Measurements from ENCODE around the gene M6PR. TPM values are rescaled to one million over a fixed set of nuclear protein-coding genes. Genes with fewer than 3 reads are reported as not detected.

M6PR gene
- total and polyA plus RNA-seq, 5 donors from 2014 or later: 132 to 272 (median 255) TPM

DNA sequence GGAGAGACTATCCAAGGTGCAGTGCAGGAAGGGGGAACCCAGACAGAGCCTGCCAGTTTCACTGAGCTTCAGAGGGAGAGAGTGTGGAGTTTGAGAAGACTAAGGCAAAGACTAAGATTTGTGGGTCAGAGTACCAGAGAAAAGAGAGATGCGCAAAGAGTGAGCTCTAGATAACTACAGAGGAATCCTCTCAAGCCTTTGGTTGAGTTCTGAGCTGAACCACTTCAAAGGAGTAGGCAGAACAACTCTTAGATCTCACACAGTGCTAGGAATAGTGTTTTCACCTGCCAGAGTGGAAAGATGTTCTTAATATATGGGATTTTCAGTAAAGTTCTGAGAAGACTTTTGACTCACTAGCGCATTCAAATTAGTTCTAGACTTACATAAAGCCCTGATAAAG, 10.7 kb upstream of the M6PR start:
- Histone ChIP-seq H3K9me3 (ENCODE audit: control insufficient read depth in 2 of 2, low read length in 2 of 2) (no peaks in the 10 kb centered on the region), H3K4me1 (ENCODE audit: control insufficient read depth, insufficient read depth, low read length, poor library complexity, severe bottlenecking) (peaks cover 31% of the 10 kb centered on the region)
- H3K9me3 Mint-ChIP-seq: peaks cover 0 to 10% (median 6%) of the 10 kb centered on the region in 7 donors

DNA sequence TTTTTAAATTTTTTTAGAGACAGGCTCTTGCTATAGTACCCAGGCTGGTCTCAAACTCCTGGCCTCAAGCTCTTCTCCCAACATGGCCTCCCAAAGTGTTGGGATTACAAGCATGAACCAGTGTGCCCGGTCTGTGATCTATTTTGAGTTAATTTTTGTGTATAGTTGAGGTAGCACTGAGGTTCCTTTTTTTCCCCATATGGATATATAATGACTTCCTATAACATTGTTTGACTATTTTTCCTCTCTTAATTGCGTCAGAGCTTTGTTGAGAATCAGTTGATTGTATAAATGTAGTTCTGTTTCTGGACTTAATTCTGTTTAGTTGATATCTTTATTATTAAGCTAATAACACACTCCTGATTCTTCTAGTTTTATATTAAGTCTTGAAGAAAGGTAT, 8.6 kb upstream of the M6PR start:
- H3K27ac ChIP-seq (ENCODE audit: insufficient read depth, low read length, poor library complexity, severe bottlenecking): no peak overlapping the region
- Mint-ChIP-seq H3K36me3 (peaks cover 13% of the 10 kb centered on the region), H3K27ac (peak overlapping the region; percentile 65 to 94 (median 92)), H3K27me3 (no peaks in the 10 kb centered on the region), H3K4me1 (peaks cover 20 to 88% (median 56%) of the 10 kb centered on the region in 4 donors), H3K9me3 (peaks cover 0 to 5% (median 3%) of the 10 kb centered on the region in 7 donors), H3K4me3 (peak overlapping the region in 1 of 4 donors; percentile 51)
- no peaks in the 10 kb centered on the region for H3K36me3 ChIP-seq (ENCODE audit: control insufficient read depth, insufficient read depth, low read length)
- ATAC-seq (ENCODE audit: low read depth in 2 of 2) (no peak), DNase-seq (no peak)
- H3K27me3 ChIP-seq (ENCODE audit: control insufficient read depth, insufficient read depth, low read length): no peaks in the 10 kb centered on the region
- H3K4me1 ChIP-seq (ENCODE audit: control insufficient read depth, insufficient read depth, low read length, poor library complexity, severe bottlenecking): peaks cover 52% of the 10 kb centered on the region
- no peaks in the 10 kb centered on the region for H3K9me3 ChIP-seq (ENCODE audit: control insufficient read depth in 2 of 2, low read length in 2 of 2)
- H3K4me3 ChIP-seq (ENCODE audit: low read depth, low read length): no peak overlapping the region

More for the DNA sequence above, 10.7 kb upstream of the M6PR start:
- H3K4me3 ChIP-seq (ENCODE audit: low read depth, low read length): peak overlapping the region; percentile 46
- H3K36me3 ChIP-seq (ENCODE audit: control insufficient read depth, insufficient read depth, low read length): no peaks in the 10 kb centered on the region
- no peaks in the 10 kb centered on the region for H3K27me3 ChIP-seq (ENCODE audit: control insufficient read depth, insufficient read depth, low read length)
- Mint-ChIP-seq H3K4me3 (peak overlapping the region; percentile 14 to 81 (median 62)), H3K4me1 (peaks cover 13 to 75% (median 41%) of the 10 kb centered on the region in 4 donors), H3K27me3 (no peaks in the 10 kb centered on the region), H3K27ac (peak overlapping the region; percentile 65 to 88 (median 85)), H3K36me3 (peaks cover 16% of the 10 kb centered on the region)
- ATAC-seq (ENCODE audit: low read depth in 2 of 2) (peak; percentile 74 to 81), DNase-seq (peak in 1 of 3 donors; percentile 19)
- no peak overlapping the region for H3K27ac ChIP-seq (ENCODE audit: insufficient read depth, low read length, poor library complexity, severe bottlenecking)

- peaks cover 0 to 7% (median 3%) of the 10 kb centered on the region in 7 donors for H3K9me3 Mint-ChIP-seq
- DNase-seq: no peak
- no peaks in the 10 kb centered on the region for H3K27me3 ChIP-seq (ENCODE audit: control insufficient read depth, insufficient read depth, low read length)
- peaks cover 57% of the 10 kb centered on the region for H3K4me1 ChIP-seq (ENCODE audit: control insufficient read depth, insufficient read depth, low read length, poor library complexity, severe bottlenecking)
- no peaks in the 10 kb centered on the region for H3K36me3 ChIP-seq (ENCODE audit: control insufficient read depth, insufficient read depth, low read length)
- no peak overlapping the region for H3K27ac ChIP-seq (ENCODE audit: insufficient read depth, low read length, poor library complexity, severe bottlenecking)
- H3K9me3 ChIP-seq (ENCODE audit: control insufficient read depth in 2 of 2, low read length in 2 of 2): no peaks in the 10 kb centered on the region
- H3K36me3 Mint-ChIP-seq: peaks cover 17% of the 10 kb centered on the region
- H3K4me1 Mint-ChIP-seq: peaks cover 23 to 89% (median 61%) of the 10 kb centered on the region in 4 donors
- no peaks in the 10 kb centered on the region for H3K27me3 Mint-ChIP-seq
- peak overlapping the region; percentile 8 to 94 (median 65) for H3K27ac Mint-ChIP-seq
- ATAC-seq (ENCODE audit: low read depth in 2 of 2): no peak
- H3K4me3 Mint-ChIP-seq: peak overlapping the region in 2 of 4 donors; percentile 55 to 64
- no peak overlapping the region for H3K4me3 ChIP-seq (ENCODE audit: low read depth, low read length)
Observed at GRCh38 chr12:8957561-8957960, 8.1 kb upstream of the M6PR start.

GRCh38 chr12:8956772-8957171, 7.3 kb upstream of the M6PR start:
- H3K36me3 Mint-ChIP-seq: peaks cover 14% of the 10 kb centered on the region
- H3K4me3 ChIP-seq (ENCODE audit: low read depth, low read length): no peak overlapping the region
- no peaks in the 10 kb centered on the region for H3K36me3 ChIP-seq (ENCODE audit: control insufficient read depth, insufficient read depth, low read length)
- H3K27ac Mint-ChIP-seq: peak overlapping the region; percentile 8 to 94 (median 48)
- H3K4me1 Mint-ChIP-seq: peaks cover 24 to 92% (median 66%) of the 10 kb centered on the region in 4 donors
- H3K27me3 ChIP-seq (ENCODE audit: control insufficient read depth, insufficient read depth, low read length): no peaks in the 10 kb centered on the region
- DNase-seq: no peak
- ATAC-seq (ENCODE audit: low read depth in 2 of 2): no peak
- peaks cover 0 to 8% (median 0%) of the 10 kb centered on the region in 7 donors for H3K9me3 Mint-ChIP-seq
- H3K4me1 ChIP-seq (ENCODE audit: control insufficient read depth, insufficient read depth, low read length, poor library complexity, severe bottlenecking): peaks cover 65% of the 10 kb centered on the region
- H3K9me3 ChIP-seq (ENCODE audit: control insufficient read depth in 2 of 2, low read length in 2 of 2): no peaks in the 10 kb centered on the region
- H3K27me3 Mint-ChIP-seq: no peaks in the 10 kb centered on the region
- no peak overlapping the region for H3K27ac ChIP-seq (ENCODE audit: insufficient read depth, low read length, poor library complexity, severe bottlenecking)
- peak overlapping the region in 3 of 4 donors; percentile 55 to 70 (median 64) for H3K4me3 Mint-ChIP-seq

DNA sequence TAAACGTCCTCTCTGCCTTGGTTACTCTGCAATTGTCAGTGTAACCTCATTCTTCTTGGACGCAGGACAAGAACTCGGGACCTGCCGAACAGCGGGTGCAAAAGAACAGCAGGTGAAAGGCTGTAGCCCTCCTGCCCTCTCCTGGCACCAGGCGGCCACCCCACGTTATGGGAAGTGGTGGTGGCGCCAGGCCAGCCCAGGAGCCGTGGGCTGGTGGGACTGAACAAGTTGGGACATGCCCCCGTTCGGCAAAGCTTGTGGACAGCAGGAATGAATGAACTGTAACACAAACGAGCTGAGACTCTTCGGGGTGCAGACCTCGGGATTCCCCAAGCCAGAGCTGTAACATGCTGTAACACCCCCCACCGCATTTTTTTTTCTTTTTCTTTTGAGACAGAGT, 6.6 kb upstream of the M6PR start:
- DNase-seq (no peak), ATAC-seq (ENCODE audit: low read depth in 2 of 2) (no peak)
- H3K4me1 ChIP-seq (ENCODE audit: control insufficient read depth, insufficient read depth, low read length, poor library complexity, severe bottlenecking): peaks cover 72% of the 10 kb centered on the region
- peaks cover 0 to 8% (median 0%) of the 10 kb centered on the region in 7 donors for H3K9me3 Mint-ChIP-seq
- peaks cover 26 to 95% (median 70%) of the 10 kb centered on the region in 4 donors for H3K4me1 Mint-ChIP-seq
- H3K36me3 Mint-ChIP-seq: peaks cover 14% of the 10 kb centered on the region
- peak overlapping the region; percentile 98 for H3K27ac ChIP-seq (ENCODE audit: insufficient read depth, low read length, poor library complexity, severe bottlenecking)
- H3K4me3 ChIP-seq (ENCODE audit: low read depth, low read length): no peak overlapping the region
- peak overlapping the region in 2 of 4 donors; percentile 64 to 70 for H3K4me3 Mint-ChIP-seq
- no peaks in the 10 kb centered on the region for H3K9me3 ChIP-seq (ENCODE audit: control insufficient read depth in 2 of 2, low read length in 2 of 2)
- H3K27ac Mint-ChIP-seq: peak overlapping the region in 2 of 3 donors; percentile 48 to 94
- H3K36me3 ChIP-seq (ENCODE audit: control insufficient read depth, insufficient read depth, low read length): no peaks in the 10 kb centered on the region
- H3K27me3 Mint-ChIP-seq: no peaks in the 10 kb centered on the region
- no peaks in the 10 kb centered on the region for H3K27me3 ChIP-seq (ENCODE audit: control insufficient read depth, insufficient read depth, low read length)

DNA sequence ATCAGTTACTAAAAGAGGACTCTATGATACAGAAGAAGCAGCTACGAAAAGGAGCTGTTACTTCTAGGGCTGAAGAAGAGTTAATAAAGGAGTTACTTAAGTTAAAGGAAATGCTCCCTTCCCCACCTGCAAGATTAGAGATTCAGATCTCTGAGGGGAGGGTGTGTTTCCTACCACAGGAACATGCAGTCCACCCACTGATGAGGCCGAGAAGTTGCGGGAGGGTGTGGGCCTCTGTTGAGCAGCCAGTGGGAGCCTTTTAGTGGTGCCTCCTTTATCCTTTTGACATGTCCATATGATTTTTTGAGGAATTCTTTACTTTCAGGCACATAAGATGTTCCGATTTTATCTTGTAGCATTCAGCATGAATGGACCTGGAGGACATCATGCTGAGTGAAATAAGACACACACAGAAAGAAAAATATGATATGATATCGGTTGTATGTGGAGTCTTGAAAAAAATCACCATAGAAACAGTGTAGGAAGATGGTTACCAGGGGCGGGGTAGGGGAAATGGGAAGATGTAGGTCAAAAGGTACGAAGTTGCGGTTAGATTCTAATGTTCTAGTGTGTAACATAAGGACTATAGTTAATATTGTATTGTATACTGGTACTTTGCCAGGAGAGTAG, 4.4 kb upstream of the M6PR start:
- peaks cover 0 to 8% (median 0%) of the 10 kb centered on the region in 7 donors for H3K9me3 Mint-ChIP-seq
- no peak for ATAC-seq (ENCODE audit: low read depth in 2 of 2)
- Histone ChIP-seq H3K4me1 (ENCODE audit: control insufficient read depth, insufficient read depth, low read length, poor library complexity, severe bottlenecking) (peaks cover 64% of the 10 kb centered on the region), H3K27ac (ENCODE audit: insufficient read depth, low read length, poor library complexity, severe bottlenecking) (peak overlapping the region; percentile 98), H3K9me3 (ENCODE audit: control insufficient read depth in 2 of 2, low read length in 2 of 2) (no peaks in the 10 kb centered on the region), H3K27me3 (ENCODE audit: control insufficient read depth, insufficient read depth, low read length) (no peaks in the 10 kb centered on the region), H3K4me3 (ENCODE audit: low read depth, low read length) (peak overlapping the region; percentile 64), H3K36me3 (ENCODE audit: control insufficient read depth, insufficient read depth, low read length) (no peaks in the 10 kb centered on the region)
- H3K27me3 Mint-ChIP-seq: no peaks in the 10 kb centered on the region
- H3K4me1 Mint-ChIP-seq: peaks cover 20 to 80% (median 55%) of the 10 kb centered on the region in 4 donors
- peak overlapping the region; percentile 94 to 99 (median 96) for H3K27ac Mint-ChIP-seq
- DNase-seq: peak; percentile 42 to 76 (median 67)
- H3K36me3 Mint-ChIP-seq: peaks cover 13% of the 10 kb centered on the region
- H3K4me3 Mint-ChIP-seq: peak overlapping the region; percentile 65 to 97 (median 85)

DNA sequence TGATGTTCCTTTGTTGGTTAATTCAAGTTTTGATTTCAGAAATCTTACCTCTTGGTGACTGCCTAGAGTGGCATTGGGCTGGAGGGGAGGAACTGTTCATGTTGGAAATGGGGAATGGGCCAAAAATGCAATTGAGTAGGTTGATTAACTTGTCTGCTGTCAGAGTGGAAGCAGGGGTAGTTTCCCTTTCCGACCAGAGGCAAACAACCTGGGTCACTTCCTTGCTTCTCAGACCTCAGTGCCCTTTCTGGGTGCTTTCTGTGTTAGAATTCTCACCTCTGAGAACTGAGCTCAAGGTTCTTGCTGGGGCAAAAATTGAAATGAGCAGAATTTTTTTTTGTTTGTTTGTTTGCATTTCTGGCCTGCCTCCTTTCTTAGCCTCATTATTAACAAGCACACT, 2.3 kb upstream of the M6PR start:
- H3K4me1 Mint-ChIP-seq: peaks cover 24 to 79% (median 57%) of the 10 kb centered on the region in 4 donors
- H3K27ac Mint-ChIP-seq: peak overlapping the region; percentile 92 to 98 (median 94)
- H3K9me3 Mint-ChIP-seq: peaks cover 0 to 8% (median 0%) of the 10 kb centered on the region in 7 donors
- peaks cover 10% of the 10 kb centered on the region for H3K36me3 Mint-ChIP-seq
- peak overlapping the region; percentile 100 for H3K4me3 ChIP-seq (ENCODE audit: low read depth, low read length)
- peak overlapping the region; percentile 98 for H3K27ac ChIP-seq (ENCODE audit: insufficient read depth, low read length, poor library complexity, severe bottlenecking)
- peak overlapping the region; percentile 92 to 97 (median 95) for H3K4me3 Mint-ChIP-seq
- H3K4me1 ChIP-seq (ENCODE audit: control insufficient read depth, insufficient read depth, low read length, poor library complexity, severe bottlenecking): peaks cover 84% of the 10 kb centered on the region
- H3K9me3 ChIP-seq (ENCODE audit: control insufficient read depth in 2 of 2, low read length in 2 of 2): no peaks in the 10 kb centered on the region
- H3K27me3 ChIP-seq (ENCODE audit: control insufficient read depth, insufficient read depth, low read length): no peaks in the 10 kb centered on the region
- DNase-seq (peak in 2 of 3 donors; percentile 18 to 72), ATAC-seq (ENCODE audit: low read depth in 2 of 2) (no peak)
- no peaks in the 10 kb centered on the region for H3K36me3 ChIP-seq (ENCODE audit: control insufficient read depth, insufficient read depth, low read length)
- H3K27me3 Mint-ChIP-seq: no peaks in the 10 kb centered on the region
